GM12878 (cell line): Measurements from ENCODE around the gene EPB41. TPM values are rescaled to one million over a fixed set of nuclear protein-coding genes. Genes with fewer than 3 reads are reported as not detected.

Experiments used
- ATAC-seq: fragments of 200-7000 bp; cut with Tn5 transposase; 3 replicates; pipeline ENCODE4 v1.9.1; 2020; ENCODE audit warnings: mild to moderate bottlenecking, moderate library complexity
- BruUV-seq: library from RNA; stranded (reverse); fragments of 400-500 nt; replicated peaks from 2 replicates; lab custom pipeline; 2021; lab: Mats Ljungman, UMichigan
- CTCF ChIA-PET: fragments of 300-600 bp; sonication (Branson Sonifier 250); formaldehyde crosslinking; extraction: SDS; loops from one replicate; lab custom pipeline; 2021; ENCODE audit warnings: inconsistent platforms; lab: Yijun Ruan, JAX
- POLR2A ChIA-PET: fragments of 350-600 bp; formaldehyde crosslinking; extraction: SDS; loops from one replicate; lab custom pipeline; 2021; ENCODE audit warnings: inconsistent platforms; lab: Charles Lee
- RAD21 ChIA-PET: fragments of 300-600 bp; sonication (Branson Sonifier 250); formaldehyde crosslinking; loops from one replicate; lab custom pipeline; 2023; ENCODE audit warnings: antibody characterized with exemption; ENCODE audit not compliant: unreplicated experiment; lab: Charles Lee
- SMC1A ChIA-PET: fragments of 300-600 bp; sonication (Branson Sonifier 250); formaldehyde crosslinking; loops from one replicate; lab custom pipeline; 2023; ENCODE audit not compliant: unreplicated experiment, uncharacterized antibody; lab: Charles Lee
- DNase-seq: peaks from one replicate; pipeline ENCODE4 v3.0.0-alpha.2; 2011; ENCODE audit warnings: low read depth, low spot score
- FAIRE-seq: peaks from 3 replicates; lab custom pipeline; 2011; peaks lifted over from hg19 to GRCh38; lab: Jason Lieb, UNC
- H2AFZ ChIP-seq: 2 replicates; pipeline ENCODE4 v1.6.0; 2011; ENCODE audit warnings: low read depth, low read length, control low read depth; ENCODE audit not compliant: control insufficient read depth
- H3K27ac ChIP-seq: 2 replicates; pipeline ENCODE4 v1.5.1; 2011; ENCODE audit warnings: control low read depth; ENCODE audit not compliant: control insufficient read depth, insufficient read depth
- H3K27me3 ChIP-seq, 2 experiments: replicated peaks in 1 of 2; 2 replicates each; pipeline versions ENCODE4 v1.6.0 to v1.6.1; 2011; ENCODE audit warnings: low read length in 1 of 2; ENCODE audit not compliant: control insufficient read depth in 2 of 2, insufficient read depth in 2 of 2
- H3K36me3 ChIP-seq, 2 experiments: 2 replicates each; pipeline ENCODE4 v1.5.1; 2011; ENCODE audit warnings: low read length in 1 of 2; ENCODE audit not compliant: control insufficient read depth in 2 of 2, insufficient read depth in 2 of 2
- H3K4me1 ChIP-seq: 2 replicates; pipeline ENCODE4 v1.6.1; 2011; ENCODE audit warnings: mild to moderate bottlenecking, low read length, moderate library complexity, mixed read lengths; ENCODE audit not compliant: control insufficient read depth, insufficient read depth
- H3K4me2 ChIP-seq: 2 replicates; pipeline ENCODE4 v1.6.0; 2011; ENCODE audit warnings: control low read depth; ENCODE audit not compliant: control insufficient read depth, insufficient read depth
- H3K4me3 ChIP-seq: fragments of 200-600 bp; sonication (generic); 2 replicates; pipeline ENCODE4 v1.5.1; 2016
- H3K79me2 ChIP-seq: 2 replicates; pipeline ENCODE4 v1.6.0; 2011; ENCODE audit warnings: low read length; ENCODE audit not compliant: control insufficient read depth, insufficient read depth
- H3K9ac ChIP-seq: 2 replicates; pipeline ENCODE4 v1.8.0; 2011; ENCODE audit warnings: low read length, control low read depth, mixed read lengths; ENCODE audit not compliant: control insufficient read depth, insufficient read depth
- H3K9me3 ChIP-seq: replicated peaks from 3 replicates; pipeline ENCODE4 v1.5.1; 2011; ENCODE audit warnings: mild to moderate bottlenecking, low read length; ENCODE audit not compliant: control insufficient read depth, insufficient read depth
- H4K20me1 ChIP-seq: 2 replicates; pipeline ENCODE4 v1.6.0; 2011; ENCODE audit not compliant: control insufficient read depth, insufficient read depth
- DPF2 ChIP-seq: fragments of 450-650 bp; IDR thresholded peaks from 2 replicates; pipeline ENCODE4 v1.6.1; 2017; ENCODE audit warnings: mild to moderate bottlenecking
- NFYA ChIP-seq: IDR thresholded peaks from 2 replicates; pipeline ENCODE4 v1.6.1; 2011; ENCODE audit warnings: low read depth, mild to moderate bottlenecking, low read length, improper control_type of control experiment, borderline replicate concordance
- PML ChIP-seq: IDR thresholded peaks from 2 replicates; pipeline ENCODE4 v1.6.1; 2012; ENCODE audit warnings: low read length, inconsistent platforms
- SMAD1 ChIP-seq: fragments of 450-650 bp; IDR thresholded peaks from 2 replicates; pipeline ENCODE4 v1.6.1; 2018; ENCODE audit warnings: mild to moderate bottlenecking, low read depth; ENCODE audit not compliant: partially characterized antibody
- ZNF384 ChIP-seq: IDR thresholded peaks from 2 replicates; pipeline ENCODE4 v1.6.1; 2012; ENCODE audit warnings: low read depth, mild to moderate bottlenecking, low read length, improper control_type of control experiment, borderline replicate concordance
- WGBS: methylation state at CpG from one replicate; pipeline ENCODE4 v1.1.6; 2016; ENCODE audit warnings: low lambda C conversion rate; ENCODE audit not compliant: insufficient replicate concordance, insufficient coverage; ENCODE audit errors: missing lambda C conversion rate; 5-methylcytosine and 5-hydroxymethylcytosine counted together
- in situ Hi-C: fragments of 300-500 bp; cut with MboI; formaldehyde crosslinking; loops from 9 replicates; pipeline ENCODE4 v1.14.3; 2018; ENCODE audit warnings: mixed read lengths
- intact Hi-C: fragments of 100-400 bp; cut with micrococcal nuclease; formaldehyde crosslinking; loops from one replicate; pipeline ENCODE4 v1.14.2; 2022; ENCODE audit not compliant: unreplicated experiment
- polyA plus RNA-seq, 11 experiments: library from polyadenylated mRNA; depleted of rRNA in 4 of 11; unstranded in 6 of 11; stranded (reverse) in 5 of 11; fragments of >200 nt; fragmentation: Nextera tagmentation in 4 of 11; fragmentation: Illumina TruSeq in 1 of 11; extraction: Ambion mirVana in 4 of 11; extraction: Trizol in 1 of 11; gene quantifications; 1 replicate in 1 of 11; 2 replicates in 10 of 11; pipeline versions ENCODE4 v1.2.1 to v1.2.3, GENCODE V29; 2011 to 2016; ENCODE audit warnings: inconsistent platforms in 2 of 11, missing spikeins in 2 of 11, low read depth in 1 of 11
- total RNA-seq, 4 experiments: library from RNA; depleted of rRNA in 3 of 4; stranded (reverse); fragments of >200 nt in 3 of 4; fragmentation: Illumina TruSeq in 1 of 4; extraction: Trizol in 1 of 4; gene quantifications; 2 replicates each; pipeline versions ENCODE4 v1.2.1 to v1.2.3, GENCODE V29; 2013 to 2021
- TF ChIP-seq, protein P1 (sequence below): IDR thresholded peaks from 2 replicates; pipeline ENCODE4 v1.6.1; 2012; ENCODE audit warnings: low read depth, low read length, improper control_type of control experiment
- TF ChIP-seq, protein P2 (sequence below): fragments of 150-350 bp; IDR thresholded peaks from 2 replicates; pipeline ENCODE4 v1.6.1; 2016; ENCODE audit warnings: low read depth, low read length
- TF ChIP-seq, protein P3 (sequence below): IDR thresholded peaks from 2 replicates; pipeline ENCODE4 v1.6.1; 2011; ENCODE audit warnings: borderline replicate concordance, low read depth, mild to moderate bottlenecking, moderate library complexity, mixed read lengths, low read length; ENCODE audit not compliant: insufficient read depth; ENCODE audit errors: extremely low read length
- TF ChIP-seq, protein P4 (sequence below): fragments of 450-650 bp; IDR thresholded peaks from 2 replicates; pipeline ENCODE4 v1.6.1; 2017; ENCODE audit warnings: antibody characterized with exemption, mild to moderate bottlenecking, moderate library complexity
- TF ChIP-seq, protein P5 (sequence below): IDR thresholded peaks from 2 replicates; pipeline ENCODE4 v1.6.1; 2011; ENCODE audit warnings: mild to moderate bottlenecking, low read depth, low read length, moderate library complexity; ENCODE audit not compliant: insufficient replicate concordance

Gene EPB41
- total and polyA plus RNA-seq, 10 of the 15 experiments (the other 5 are each of a cell fraction or from before 2014, with no cell fraction given): 1.1 to 77.6 (median 58.8) TPM

DNA sequence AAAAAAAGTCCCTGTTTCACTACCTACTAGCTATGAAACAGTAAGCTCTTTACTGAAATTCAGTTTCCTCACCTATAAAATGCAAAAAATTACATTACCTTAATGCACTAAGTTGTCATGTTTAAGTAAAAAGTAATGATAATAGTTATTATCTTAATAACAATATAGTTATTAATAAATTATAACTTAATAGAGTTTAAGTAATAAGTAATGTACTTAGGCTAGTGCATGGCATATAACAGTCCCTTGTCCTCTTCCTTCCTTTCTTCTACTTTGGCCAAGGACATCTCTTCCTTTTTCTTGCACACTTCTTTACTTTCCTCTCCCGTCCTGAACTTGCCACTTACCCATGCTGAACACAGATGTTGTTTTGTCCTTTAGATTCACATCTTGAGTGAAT is 200.3 kb downstream of the EPB41 start:
- Histone ChIP-seq H3K27me3 (no peaks in the 10 kb centered on the region), H3K4me2 (no peak overlapping the region), H4K20me1 (no peaks in the 10 kb centered on the region), H3K27ac (no peak overlapping the region), H3K9ac (no peak overlapping the region), H3K36me3 (peaks cover 3 to 5% of the 10 kb centered on the region in 2 experiments; a peak in 3 of 4 replicates), H3K9me3 (no peaks in the 10 kb centered on the region), H3K4me3 (no peak overlapping the region), H3K4me1 (no peaks in the 10 kb centered on the region), H3K79me2 (no peaks in the 10 kb centered on the region), H2AFZ (no peak overlapping the region)
- BruUV-seq: no TSS peak
- CTCF ChIA-PET: interaction anchor here (0.8 kb wide), 1 partner anchor 21 kb away, joined by 3 read pairs; no protein-coding TSS in a partner anchor
- no peak for FAIRE-seq
- ATAC-seq: no peak
- SMC1A ChIA-PET: interaction anchor here (1.6 kb wide), 2 partner anchors 19 to 56 kb away, joined by 4 to 5 read pairs; no protein-coding TSS in a partner anchor
- no peak for DNase-seq
- POLR2A ChIA-PET: interaction anchor here (0.6 kb wide), 2 partner anchors 10 to 30 kb away, joined by 3 read pairs; no protein-coding TSS in a partner anchor
- WGBS: 100% methylated on average over 1 of the region's 1 CpG
- RAD21 ChIA-PET: no interaction called here
- in situ Hi-C loops: no loop called here
- intact Hi-C loops: no loop called here
- TF ChIP-seq ZNF384: no peak
- TF ChIP-seq, protein P1, sequence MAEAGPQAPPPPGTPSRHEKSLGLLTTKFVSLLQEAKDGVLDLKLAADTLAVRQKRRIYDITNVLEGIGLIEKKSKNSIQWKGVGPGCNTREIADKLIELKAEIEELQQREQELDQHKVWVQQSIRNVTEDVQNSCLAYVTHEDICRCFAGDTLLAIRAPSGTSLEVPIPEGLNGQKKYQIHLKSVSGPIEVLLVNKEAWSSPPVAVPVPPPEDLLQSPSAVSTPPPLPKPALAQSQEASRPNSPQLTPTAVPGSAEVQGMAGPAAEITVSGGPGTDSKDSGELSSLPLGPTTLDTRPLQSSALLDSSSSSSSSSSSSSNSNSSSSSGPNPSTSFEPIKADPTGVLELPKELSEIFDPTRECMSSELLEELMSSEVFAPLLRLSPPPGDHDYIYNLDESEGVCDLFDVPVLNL: no peak
- TF ChIP-seq, protein P2, sequence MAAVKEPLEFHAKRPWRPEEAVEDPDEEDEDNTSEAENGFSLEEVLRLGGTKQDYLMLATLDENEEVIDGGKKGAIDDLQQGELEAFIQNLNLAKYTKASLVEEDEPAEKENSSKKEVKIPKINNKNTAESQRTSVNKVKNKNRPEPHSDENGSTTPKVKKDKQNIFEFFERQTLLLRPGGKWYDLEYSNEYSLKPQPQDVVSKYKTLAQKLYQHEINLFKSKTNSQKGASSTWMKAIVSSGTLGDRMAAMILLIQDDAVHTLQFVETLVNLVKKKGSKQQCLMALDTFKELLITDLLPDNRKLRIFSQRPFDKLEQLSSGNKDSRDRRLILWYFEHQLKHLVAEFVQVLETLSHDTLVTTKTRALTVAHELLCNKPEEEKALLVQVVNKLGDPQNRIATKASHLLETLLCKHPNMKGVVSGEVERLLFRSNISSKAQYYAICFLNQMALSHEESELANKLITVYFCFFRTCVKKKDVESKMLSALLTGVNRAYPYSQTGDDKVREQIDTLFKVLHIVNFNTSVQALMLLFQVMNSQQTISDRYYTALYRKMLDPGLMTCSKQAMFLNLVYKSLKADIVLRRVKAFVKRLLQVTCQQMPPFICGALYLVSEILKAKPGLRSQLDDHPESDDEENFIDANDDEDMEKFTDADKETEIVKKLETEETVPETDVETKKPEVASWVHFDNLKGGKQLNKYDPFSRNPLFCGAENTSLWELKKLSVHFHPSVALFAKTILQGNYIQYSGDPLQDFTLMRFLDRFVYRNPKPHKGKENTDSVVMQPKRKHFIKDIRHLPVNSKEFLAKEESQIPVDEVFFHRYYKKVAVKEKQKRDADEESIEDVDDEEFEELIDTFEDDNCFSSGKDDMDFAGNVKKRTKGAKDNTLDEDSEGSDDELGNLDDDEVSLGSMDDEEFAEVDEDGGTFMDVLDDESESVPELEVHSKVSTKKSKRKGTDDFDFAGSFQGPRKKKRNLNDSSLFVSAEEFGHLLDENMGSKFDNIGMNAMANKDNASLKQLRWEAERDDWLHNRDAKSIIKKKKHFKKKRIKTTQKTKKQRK: no peak
- TF ChIP-seq PML: no peak
- TF ChIP-seq, protein P3, sequence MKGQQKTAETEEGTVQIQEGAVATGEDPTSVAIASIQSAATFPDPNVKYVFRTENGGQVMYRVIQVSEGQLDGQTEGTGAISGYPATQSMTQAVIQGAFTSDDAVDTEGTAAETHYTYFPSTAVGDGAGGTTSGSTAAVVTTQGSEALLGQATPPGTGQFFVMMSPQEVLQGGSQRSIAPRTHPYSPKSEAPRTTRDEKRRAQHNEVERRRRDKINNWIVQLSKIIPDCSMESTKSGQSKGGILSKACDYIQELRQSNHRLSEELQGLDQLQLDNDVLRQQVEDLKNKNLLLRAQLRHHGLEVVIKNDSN: no peak
- TF ChIP-seq, protein P4, sequence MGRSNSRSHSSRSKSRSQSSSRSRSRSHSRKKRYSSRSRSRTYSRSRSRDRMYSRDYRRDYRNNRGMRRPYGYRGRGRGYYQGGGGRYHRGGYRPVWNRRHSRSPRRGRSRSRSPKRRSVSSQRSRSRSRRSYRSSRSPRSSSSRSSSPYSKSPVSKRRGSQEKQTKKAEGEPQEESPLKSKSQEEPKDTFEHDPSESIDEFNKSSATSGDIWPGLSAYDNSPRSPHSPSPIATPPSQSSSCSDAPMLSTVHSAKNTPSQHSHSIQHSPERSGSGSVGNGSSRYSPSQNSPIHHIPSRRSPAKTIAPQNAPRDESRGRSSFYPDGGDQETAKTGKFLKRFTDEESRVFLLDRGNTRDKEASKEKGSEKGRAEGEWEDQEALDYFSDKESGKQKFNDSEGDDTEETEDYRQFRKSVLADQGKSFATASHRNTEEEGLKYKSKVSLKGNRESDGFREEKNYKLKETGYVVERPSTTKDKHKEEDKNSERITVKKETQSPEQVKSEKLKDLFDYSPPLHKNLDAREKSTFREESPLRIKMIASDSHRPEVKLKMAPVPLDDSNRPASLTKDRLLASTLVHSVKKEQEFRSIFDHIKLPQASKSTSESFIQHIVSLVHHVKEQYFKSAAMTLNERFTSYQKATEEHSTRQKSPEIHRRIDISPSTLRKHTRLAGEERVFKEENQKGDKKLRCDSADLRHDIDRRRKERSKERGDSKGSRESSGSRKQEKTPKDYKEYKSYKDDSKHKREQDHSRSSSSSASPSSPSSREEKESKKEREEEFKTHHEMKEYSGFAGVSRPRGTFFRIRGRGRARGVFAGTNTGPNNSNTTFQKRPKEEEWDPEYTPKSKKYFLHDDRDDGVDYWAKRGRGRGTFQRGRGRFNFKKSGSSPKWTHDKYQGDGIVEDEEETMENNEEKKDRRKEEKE: no peak
- no peak for TF ChIP-seq SMAD1
- TF ChIP-seq, protein P5, sequence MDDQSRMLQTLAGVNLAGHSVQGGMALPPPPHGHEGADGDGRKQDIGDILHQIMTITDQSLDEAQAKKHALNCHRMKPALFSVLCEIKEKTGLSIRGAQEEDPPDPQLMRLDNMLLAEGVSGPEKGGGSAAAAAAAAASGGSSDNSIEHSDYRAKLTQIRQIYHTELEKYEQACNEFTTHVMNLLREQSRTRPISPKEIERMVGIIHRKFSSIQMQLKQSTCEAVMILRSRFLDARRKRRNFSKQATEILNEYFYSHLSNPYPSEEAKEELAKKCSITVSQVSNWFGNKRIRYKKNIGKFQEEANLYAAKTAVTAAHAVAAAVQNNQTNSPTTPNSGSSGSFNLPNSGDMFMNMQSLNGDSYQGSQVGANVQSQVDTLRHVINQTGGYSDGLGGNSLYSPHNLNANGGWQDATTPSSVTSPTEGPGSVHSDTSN: no peak
- TF ChIP-seq DPF2: no peak
- TF ChIP-seq NFYA: no peak
